CD4-positive, alpha-beta T cell (primary cell): ENCODE results near the gene ESD. TPM values are rescaled to one million over a fixed set of nuclear protein-coding genes. Genes with fewer than 3 reads are reported as not detected.
"Not testable (repeated sequence)": the region's sequence is repeated elsewhere in the genome, so short reads cannot be mapped to it uniquely, and the experiment has no call there.

Experiments
- ATAC-seq: fragments of 200-7000 bp; cut with Tn5 transposase; one replicate; pipeline ENCODE4 v1.10.0; 2022; ENCODE audit warnings: mild to moderate bottlenecking; ENCODE audit not compliant: poor library complexity
- CTCF ChIA-PET: fragments of 350-600 bp; sonication (Branson Sonifier 250); formaldehyde crosslinking; loops from one replicate; lab custom pipeline; 2021; ENCODE audit warnings: antibody characterized with exemption, inconsistent platforms; lab: Charles Lee
- POLR2A ChIA-PET: fragments of 350-600 bp; sonication (Branson Sonifier 250); formaldehyde crosslinking; loops from one replicate; lab custom pipeline; 2021; ENCODE audit warnings: antibody characterized with exemption, inconsistent platforms; lab: Charles Lee
- DNase-seq, 14 experiments: peaks; one replicate each; pipeline ENCODE4 v3.0.0-alpha.2; 2013 to 2020; ENCODE audit warnings: mixed read lengths in 2 of 14
- H3K27ac ChIP-seq, 2 donors: one replicate each; pipeline versions ENCODE4 v1.5.1 to v1.7.0; 2013; ENCODE audit warnings: low read length in 2 of 2, low read depth in 1 of 2, mild to moderate bottlenecking in 1 of 2
- H3K27me3 ChIP-seq, 2 experiments: 1 replicate in 1 of 2; 2 replicates in 1 of 2; pipeline versions ENCODE4 v1.6.1 to v1.7.0; 2013; ENCODE audit warnings: low read length in 2 of 2, control low read depth in 1 of 2, mild to moderate bottlenecking in 1 of 2, moderate library complexity in 1 of 2; ENCODE audit not compliant: insufficient read depth in 2 of 2, control insufficient read depth in 1 of 2
- H3K36me3 ChIP-seq: one replicate; pipeline ENCODE4 v1.6.1; 2013; ENCODE audit warnings: low read length, control low read depth; ENCODE audit not compliant: insufficient read depth
- H3K4me1 ChIP-seq: one replicate; pipeline ENCODE4 v1.6.1; 2013; ENCODE audit warnings: low read length, control low read depth; ENCODE audit not compliant: insufficient read depth
- H3K4me3 ChIP-seq: one replicate; pipeline ENCODE4 v1.5.1; 2013; ENCODE audit warnings: mild to moderate bottlenecking, low read length, moderate library complexity
- H3K9me3 ChIP-seq, 2 experiments: 1 replicate in 1 of 2; 2 replicates in 1 of 2; pipeline versions ENCODE4 v1.6.1 to v1.7.0; 2013; ENCODE audit warnings: low read length in 2 of 2, mild to moderate bottlenecking in 2 of 2, control low read depth in 1 of 2, moderate library complexity in 1 of 2; ENCODE audit not compliant: control insufficient read depth in 1 of 2, insufficient read depth in 1 of 2
- H3K27ac Mint-ChIP-seq: one replicate; pipeline ENCODE4 v1.8.0; 2020; ENCODE audit warnings: mixed read lengths
- H3K27me3 Mint-ChIP-seq: one replicate; pipeline ENCODE4 v1.8.0; 2021; ENCODE audit warnings: mixed read lengths
- H3K36me3 Mint-ChIP-seq: one replicate; pipeline ENCODE4 v1.8.0; 2021; ENCODE audit warnings: low read depth, mixed read lengths
- H3K4me1 Mint-ChIP-seq: one replicate; pipeline ENCODE4 v1.8.0; 2021; ENCODE audit warnings: low read depth, mixed read lengths
- H3K4me3 Mint-ChIP-seq: one replicate; pipeline ENCODE4 v1.8.0; 2020; ENCODE audit warnings: mild to moderate bottlenecking, mixed read lengths
- H3K9me3 Mint-ChIP-seq: one replicate; pipeline ENCODE4 v1.8.0; 2020; ENCODE audit warnings: mixed read lengths
- intact Hi-C, 2 experiments: fragments of 100-400 bp; cut with DNase I in 1 of 2; cut with micrococcal nuclease in 1 of 2; formaldehyde crosslinking; loops; one replicate each; pipeline versions ENCODE4 v1.15.1 to v1.9.0; 2023 to 2025; cut with DNase I, micrococcal nuclease
- total RNA-seq, 174 experiments: library from RNA in 2 of 174; stranded (reverse) in 2 of 174; gene quantifications; one replicate each; pipeline ENCODE4 v1.2.3 and lab custom pipeline; 2021 to 2026
- TF ChIP-seq, protein P1 (sequence below): fragments of 200-600 bp; IDR thresholded peaks from one replicate; pipeline ENCODE4 v1.8.0; 2022; ENCODE audit warnings: antibody characterized with exemption, mild to moderate bottlenecking

Gene ESD
- total RNA-seq, 2 experiments from 2014 or later = 30.8 to 34.1 TPM

GRCh38 chr13:46773541-46773940, 23.4 kb downstream of the ESD start:
- H3K27me3 ChIP-seq = no peaks in the 10 kb centered on the region
- no peaks in the 10 kb centered on the region for H3K4me1 ChIP-seq
- Mint-ChIP-seq H3K4me3 (no peak overlapping the region), H3K4me1 (no peaks in the 10 kb centered on the region), H3K27me3 (no peaks in the 10 kb centered on the region), H3K36me3 (peaks cover 96% of the 10 kb centered on the region), H3K9me3 (no peaks in the 10 kb centered on the region), H3K27ac (no peak overlapping the region)
- no peak for DNase-seq
- TF ChIP-seq, protein P1, sequence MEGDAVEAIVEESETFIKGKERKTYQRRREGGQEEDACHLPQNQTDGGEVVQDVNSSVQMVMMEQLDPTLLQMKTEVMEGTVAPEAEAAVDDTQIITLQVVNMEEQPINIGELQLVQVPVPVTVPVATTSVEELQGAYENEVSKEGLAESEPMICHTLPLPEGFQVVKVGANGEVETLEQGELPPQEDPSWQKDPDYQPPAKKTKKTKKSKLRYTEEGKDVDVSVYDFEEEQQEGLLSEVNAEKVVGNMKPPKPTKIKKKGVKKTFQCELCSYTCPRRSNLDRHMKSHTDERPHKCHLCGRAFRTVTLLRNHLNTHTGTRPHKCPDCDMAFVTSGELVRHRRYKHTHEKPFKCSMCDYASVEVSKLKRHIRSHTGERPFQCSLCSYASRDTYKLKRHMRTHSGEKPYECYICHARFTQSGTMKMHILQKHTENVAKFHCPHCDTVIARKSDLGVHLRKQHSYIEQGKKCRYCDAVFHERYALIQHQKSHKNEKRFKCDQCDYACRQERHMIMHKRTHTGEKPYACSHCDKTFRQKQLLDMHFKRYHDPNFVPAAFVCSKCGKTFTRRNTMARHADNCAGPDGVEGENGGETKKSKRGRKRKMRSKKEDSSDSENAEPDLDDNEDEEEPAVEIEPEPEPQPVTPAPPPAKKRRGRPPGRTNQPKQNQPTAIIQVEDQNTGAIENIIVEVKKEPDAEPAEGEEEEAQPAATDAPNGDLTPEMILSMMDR = no peak
- POLR2A ChIA-PET = interaction anchor here (0.9 kb wide), 1 partner anchor 23 kb away, joined by 4 read pairs; no protein-coding TSS in a partner anchor
- no peak for ATAC-seq
- H3K27ac ChIP-seq = no peak overlapping the region
- no peak overlapping the region for H3K4me3 ChIP-seq
- CTCF ChIA-PET = no interaction called here
- intact Hi-C loops = no loop called here
- peaks cover 73% of the 10 kb centered on the region for H3K36me3 ChIP-seq
- no peaks in the 10 kb centered on the region for H3K9me3 ChIP-seq

- Histone ChIP-seq H3K4me3 (no peak overlapping the region), H3K9me3 (no peaks in the 10 kb centered on the region), H3K27ac (no peak overlapping the region), H3K36me3 (peaks cover 55% of the 10 kb centered on the region), H3K4me1 (no peaks in the 10 kb centered on the region), H3K27me3 (no peaks in the 10 kb centered on the region)
- TF ChIP-seq, protein P1 = no peak
- ChIA-PET CTCF (no interaction called here), POLR2A (no interaction called here)
- Mint-ChIP-seq H3K9me3 (no peaks in the 10 kb centered on the region), H3K4me1 (no peaks in the 10 kb centered on the region), H3K4me3 (no peak overlapping the region), H3K27ac (no peak overlapping the region), H3K36me3 (peaks cover 78% of the 10 kb centered on the region), H3K27me3 (no peaks in the 10 kb centered on the region)
- ATAC-seq (no peak), DNase-seq (no peak)
- intact Hi-C loops = no loop called here
Measured at GRCh38 chr13:46771693-46772092, 25.3 kb downstream of the ESD start.

GRCh38 chr13:46769925-46770324, 27.0 kb downstream of the ESD start:
- H3K27ac ChIP-seq, H3K4me3 ChIP-seq, DNase-seq, H3K27me3 Mint-ChIP-seq, H3K9me3 Mint-ChIP-seq, POLR2A ChIA-PET, H3K4me3 Mint-ChIP-seq, H3K4me1 Mint-ChIP-seq, H3K27ac Mint-ChIP-seq, H3K4me1 ChIP-seq, H3K27me3 ChIP-seq, ATAC-seq, CTCF ChIA-PET, H3K9me3 ChIP-seq: not testable (repeated sequence)
- peaks cover 60% of the 10 kb centered on the region for H3K36me3 Mint-ChIP-seq
- peaks cover 38% of the 10 kb centered on the region for H3K36me3 ChIP-seq
- intact Hi-C loops = loop anchor here in 1 of 2 experiments (10.0 kb wide), 1 partner anchor 1005 kb away; no protein-coding TSS in a partner anchor

DNA sequence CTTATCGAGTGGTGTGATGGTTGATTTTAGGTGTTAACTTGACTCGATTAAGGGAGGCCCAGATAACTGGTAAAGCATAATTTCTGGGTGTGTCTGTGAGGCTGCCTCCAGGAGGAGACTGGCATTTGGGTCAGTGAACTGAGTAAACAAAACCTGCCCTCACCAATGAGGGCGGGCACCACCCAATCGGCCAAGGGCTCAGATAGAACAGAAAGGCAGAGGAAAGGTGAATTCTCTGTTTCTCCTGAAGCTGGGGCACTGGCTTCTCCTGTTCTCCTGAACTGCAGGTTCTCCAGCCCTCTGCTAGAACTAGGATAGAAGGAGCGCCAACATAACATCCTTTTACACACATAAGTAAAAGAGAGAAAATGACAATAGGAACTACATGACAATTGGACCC, 35.1 kb downstream of the ESD start:
- H3K4me1 ChIP-seq = no peaks in the 10 kb centered on the region
- no peaks in the 10 kb centered on the region for H3K27me3 ChIP-seq
- DNase-seq (no peak), ATAC-seq (no peak)
- Mint-ChIP-seq H3K4me1 (no peaks in the 10 kb centered on the region), H3K4me3 (no peak overlapping the region), H3K36me3 (no peaks in the 10 kb centered on the region), H3K27ac (no peak overlapping the region), H3K27me3 (no peaks in the 10 kb centered on the region), H3K9me3 (no peaks in the 10 kb centered on the region)
- no peaks in the 10 kb centered on the region for H3K36me3 ChIP-seq
- no peaks in the 10 kb centered on the region for H3K9me3 ChIP-seq
- H3K27ac ChIP-seq = no peak overlapping the region
- H3K4me3 ChIP-seq = no peak overlapping the region
- CTCF ChIA-PET = no interaction called here
- TF ChIP-seq, protein P1 = no peak
- POLR2A ChIA-PET = no interaction called here
- intact Hi-C loops = loop anchor here in 1 of 2 experiments (10.0 kb wide), 1 partner anchor 1013 kb away; no protein-coding TSS in a partner anchor
